GM23338 (cell line): Measurements from ENCODE around the gene AATF. TPM values are rescaled to one million over a fixed set of nuclear protein-coding genes. Genes with fewer than 3 reads are reported as not detected.

Source experiments
- ATAC-seq: fragments of 200-7000 bp; cut with Tn5 transposase; 3 replicates; pipeline ENCODE4 v1.9.1; 2020
- DNase-seq: peaks from one replicate; pipeline ENCODE4 v3.0.0-alpha.2; 2015; ENCODE audit warnings: low spot score
- H2AFZ ChIP-seq: fragments of 200-600 bp; sonication (generic); 2 replicates; pipeline ENCODE4 v1.8.0; 2016; ENCODE audit warnings: antibody characterized with exemption, mild to moderate bottlenecking, moderate library complexity
- H3F3A ChIP-seq: fragments of 200-600 bp; sonication (generic); replicated peaks from 2 replicates; pipeline ENCODE4 v1.8.0; 2017; ENCODE audit warnings: antibody characterized with exemption, mixed run types, low read depth
- H3K27ac ChIP-seq: fragments of 200-600 bp; sonication (generic); 2 replicates; pipeline ENCODE4 v1.6.1; 2016; ENCODE audit warnings: low read depth
- H3K27me3 ChIP-seq: fragments of 200-600 bp; sonication (generic); 2 replicates; pipeline ENCODE4 v1.8.0; 2016; ENCODE audit warnings: mild to moderate bottlenecking, mixed run types, moderate library complexity; ENCODE audit not compliant: insufficient read depth
- H3K36me3 ChIP-seq: fragments of 200-600 bp; sonication (generic); 2 replicates; pipeline ENCODE4 v1.8.0; 2016; ENCODE audit warnings: mild to moderate bottlenecking; ENCODE audit not compliant: insufficient read depth
- H3K4me1 ChIP-seq: fragments of 200-600 bp; sonication (generic); 2 replicates; pipeline ENCODE4 v1.8.0; 2016; ENCODE audit warnings: mild to moderate bottlenecking, moderate library complexity; ENCODE audit not compliant: insufficient read depth
- H3K4me2 ChIP-seq: fragments of 200-600 bp; sonication (generic); 2 replicates; pipeline ENCODE4 v1.7.1; 2017; ENCODE audit warnings: mixed run types
- H3K4me3 ChIP-seq: fragments of 200-600 bp; sonication (generic); 2 replicates; pipeline ENCODE4 v1.6.1; 2016; ENCODE audit warnings: mixed run types
- H3K79me2 ChIP-seq: fragments of 200-600 bp; sonication (generic); replicated peaks from 2 replicates; pipeline ENCODE4 v1.8.0; 2017; ENCODE audit warnings: mild to moderate bottlenecking; ENCODE audit not compliant: insufficient read depth
- H3K9me2 ChIP-seq: fragments of 200-600 bp; sonication (generic); 2 replicates; pipeline ENCODE4 v1.8.0; 2017; ENCODE audit not compliant: insufficient read depth
- H4K20me1 ChIP-seq: fragments of 200-600 bp; sonication (generic); replicated peaks from 2 replicates; pipeline ENCODE4 v1.8.0; 2017; ENCODE audit warnings: mild to moderate bottlenecking; ENCODE audit not compliant: insufficient read depth
- H3K27ac Mint-ChIP-seq: 2 replicates; pipeline ENCODE4 v1.8.0; 2020; ENCODE audit warnings: inconsistent platforms, mild to moderate bottlenecking, moderate library complexity, mixed read lengths
- H3K27me3 Mint-ChIP-seq: 3 replicates; pipeline ENCODE4 v1.8.0; 2022; ENCODE audit warnings: low read depth, mild to moderate bottlenecking, moderate library complexity, mixed read lengths, inconsistent platforms; ENCODE audit not compliant: insufficient read depth, poor library complexity
- H3K36me3 Mint-ChIP-seq: 3 replicates; pipeline ENCODE4 v1.8.0; 2021; ENCODE audit warnings: low read depth, mild to moderate bottlenecking, inconsistent platforms, moderate library complexity, mixed read lengths
- H3K4me1 Mint-ChIP-seq: 3 replicates; pipeline ENCODE4 v1.8.0; 2020; ENCODE audit warnings: mild to moderate bottlenecking, inconsistent platforms, mixed read lengths
- H3K4me3 Mint-ChIP-seq: 3 replicates; pipeline ENCODE4 v1.8.0; 2021; ENCODE audit warnings: moderate library complexity, mild to moderate bottlenecking, inconsistent platforms, mixed read lengths
- H3K9me3 Mint-ChIP-seq: 3 replicates; pipeline ENCODE4 v1.8.0; 2020; ENCODE audit warnings: moderate library complexity, mild to moderate bottlenecking, inconsistent platforms, mixed read lengths
- CREB1 ChIP-seq: fragments of 250-450 bp; sonication (Bioruptor Pico); IDR thresholded peaks from 2 replicates; pipeline ENCODE4 v1.5.0; 2020; ENCODE audit warnings: low read depth, mild to moderate bottlenecking, moderate library complexity
- CTCF ChIP-seq, 2 experiments: fragments of 200-600 bp in 1 of 2; sonication (generic) in 1 of 2; conservative IDR thresholded peaks; 2 replicates each; pipeline versions ENCODE4 v1.5.1 to v1.6.1; 2016 to 2017; ENCODE audit warnings: antibody characterized with exemption in 2 of 2, low read depth in 2 of 2, mild to moderate bottlenecking in 2 of 2, moderate library complexity in 1 of 2
- EZH2 ChIP-seq: fragments of 200-600 bp; sonication (generic); IDR thresholded peaks from one replicate; pipeline ENCODE4 v1.8.0; 2017; ENCODE audit warnings: antibody characterized with exemption, mild to moderate bottlenecking, low read depth; ENCODE audit not compliant: unreplicated experiment
- EZH2phosphoT487 ChIP-seq: fragments of 200-600 bp; sonication (generic); IDR thresholded peaks from one replicate; pipeline ENCODE4 v1.8.1; 2018; ENCODE audit warnings: antibody characterized with exemption; ENCODE audit not compliant: unreplicated experiment
- JUNB ChIP-seq: IDR thresholded peaks from one replicate; pipeline ENCODE4 v1.6.1; 2016; ENCODE audit warnings: antibody characterized with exemption; ENCODE audit not compliant: unreplicated experiment
- NANOG ChIP-seq: IDR thresholded peaks from 2 replicates; pipeline ENCODE4 v1.6.1; 2016; ENCODE audit warnings: antibody characterized with exemption, borderline replicate concordance
- POLR2AphosphoS5 ChIP-seq: IDR thresholded peaks from 2 replicates; pipeline ENCODE4 v1.6.1; 2016; ENCODE audit warnings: antibody characterized with exemption, low read depth
- STAT1 ChIP-seq: IDR thresholded peaks from one replicate; pipeline ENCODE4 v1.6.1; 2016; ENCODE audit warnings: antibody characterized with exemption; ENCODE audit not compliant: unreplicated experiment
- ZNF114 ChIP-seq: fragments of 250-450 bp; sonication (Bioruptor Pico); IDR thresholded peaks from 2 replicates; pipeline ENCODE4 v1.5.0; 2020; ENCODE audit warnings: mild to moderate bottlenecking, moderate library complexity
- ZNF331 ChIP-seq: fragments of 250-450 bp; sonication (Bioruptor Pico); IDR thresholded peaks from 2 replicates; pipeline ENCODE4 v1.5.0; 2020; ENCODE audit warnings: low read depth, mild to moderate bottlenecking, moderate library complexity
- ZNF462 ChIP-seq: fragments of 250-450 bp; sonication (Bioruptor Pico); IDR thresholded peaks from 2 replicates; pipeline ENCODE4 v1.5.0; 2020; ENCODE audit warnings: mild to moderate bottlenecking, moderate library complexity
- polyA plus RNA-seq: library from polyadenylated mRNA; unstranded; fragments of >200 nt; fragmentation: Nextera tagmentation; extraction: Ambion mirVana; gene quantifications from 2 replicates; pipeline ENCODE4 v1.2.1, GENCODE V29; 2016
- total RNA-seq: library from RNA; depleted of rRNA; stranded (reverse); fragments of >200 nt; shearing (Covaris generic); gene quantifications from 2 replicates; pipeline ENCODE4 v1.2.3, GENCODE V29; 2014
- TF ChIP-seq, protein P1 (sequence below): IDR thresholded peaks from 2 replicates; pipeline ENCODE4 v1.6.1; 2016; ENCODE audit warnings: antibody characterized with exemption
- TF ChIP-seq, protein P2 (sequence below): IDR thresholded peaks from one replicate; pipeline ENCODE4 v1.6.1; 2018; ENCODE audit warnings: antibody characterized with exemption; ENCODE audit not compliant: unreplicated experiment

Gene AATF
- total and polyA plus RNA-seq, 2 experiments from 2014 or later: 40.2 to 71.2 TPM

DNA sequence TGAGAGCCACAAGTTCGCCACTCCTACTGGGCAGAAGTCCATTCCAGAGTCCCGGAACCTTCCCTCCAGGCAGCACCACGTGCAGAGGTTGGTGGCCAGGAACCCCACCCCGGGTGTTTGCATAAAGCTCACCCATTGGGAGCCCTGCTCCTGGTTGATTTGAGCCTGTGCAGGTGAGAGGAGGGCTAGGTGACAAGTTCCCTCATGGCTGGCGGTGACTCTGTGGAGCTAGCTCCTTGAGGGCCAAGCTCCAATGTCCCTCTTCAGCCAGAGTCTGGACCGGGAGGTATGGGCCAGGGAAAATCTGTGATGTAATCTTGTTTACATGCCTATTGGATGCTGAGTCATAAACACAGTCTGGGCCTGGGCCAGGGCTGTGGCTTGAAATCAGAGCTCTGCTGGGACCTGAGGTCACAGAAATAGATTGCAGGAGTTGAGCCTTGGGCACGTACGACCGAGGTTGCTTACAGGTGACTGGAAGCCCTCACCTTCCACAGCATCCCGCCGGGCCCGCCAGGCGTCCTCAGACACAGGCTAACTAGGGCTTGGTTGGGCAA lies 118.9 kb downstream of the AATF start:
- no peaks in the 10 kb centered on the region for H3K9me2 ChIP-seq
- Mint-ChIP-seq H3K36me3 (peaks cover 16% of the 10 kb centered on the region; the same call in 2 of the 3 replicates), H3K9me3 (peaks cover 14% of the 10 kb centered on the region; the same call in 2 of the 3 replicates), H3K4me1 (peaks cover 53% of the 10 kb centered on the region), H3K4me3 (peak overlapping the region; percentile 52; the same call in 1 of the 3 replicates), H3K27me3 (peaks cover 10% of the 10 kb centered on the region), H3K27ac (peak overlapping the region; percentile 94)
- H3K79me2 ChIP-seq: no peaks in the 10 kb centered on the region
- H3F3A ChIP-seq: peaks cover 8% of the 10 kb centered on the region
- H3K4me1 ChIP-seq: peaks cover 52% of the 10 kb centered on the region
- peak overlapping the region; percentile 68 for H3K4me2 ChIP-seq
- peak overlapping the region; percentile 30; the same call in 1 of the 2 replicates for H3K4me3 ChIP-seq
- peak; percentile 42 for DNase-seq
- ATAC-seq: peak; percentile 17
- H2AFZ ChIP-seq: peak overlapping the region; percentile 89; the same call in 1 of the 2 replicates
- H3K36me3 ChIP-seq: no peaks in the 10 kb centered on the region
- H3K27me3 ChIP-seq: no peaks in the 10 kb centered on the region; the same call in 1 of the 2 replicates
- H4K20me1 ChIP-seq: no peaks in the 10 kb centered on the region
- TF ChIP-seq EZH2 (no peak), STAT1 (no peak), ZNF462 (CRISPR knock-in tag) (no peak), EZH2phosphoT487 (no peak), NANOG (no peak), CREB1 (no peak), JUNB (no peak), CTCF (conservative IDR thresholded peaks at IDR 0.05; ENCODE audit: low read depth in 2 of 2) (no peak), ZNF331 (no peak), ZNF114 (no peak), POLR2AphosphoS5 (no peak)
- TF ChIP-seq, protein P1, sequence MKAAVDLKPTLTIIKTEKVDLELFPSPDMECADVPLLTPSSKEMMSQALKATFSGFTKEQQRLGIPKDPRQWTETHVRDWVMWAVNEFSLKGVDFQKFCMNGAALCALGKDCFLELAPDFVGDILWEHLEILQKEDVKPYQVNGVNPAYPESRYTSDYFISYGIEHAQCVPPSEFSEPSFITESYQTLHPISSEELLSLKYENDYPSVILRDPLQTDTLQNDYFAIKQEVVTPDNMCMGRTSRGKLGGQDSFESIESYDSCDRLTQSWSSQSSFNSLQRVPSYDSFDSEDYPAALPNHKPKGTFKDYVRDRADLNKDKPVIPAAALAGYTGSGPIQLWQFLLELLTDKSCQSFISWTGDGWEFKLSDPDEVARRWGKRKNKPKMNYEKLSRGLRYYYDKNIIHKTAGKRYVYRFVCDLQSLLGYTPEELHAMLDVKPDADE: no peak
- TF ChIP-seq, protein P2, sequence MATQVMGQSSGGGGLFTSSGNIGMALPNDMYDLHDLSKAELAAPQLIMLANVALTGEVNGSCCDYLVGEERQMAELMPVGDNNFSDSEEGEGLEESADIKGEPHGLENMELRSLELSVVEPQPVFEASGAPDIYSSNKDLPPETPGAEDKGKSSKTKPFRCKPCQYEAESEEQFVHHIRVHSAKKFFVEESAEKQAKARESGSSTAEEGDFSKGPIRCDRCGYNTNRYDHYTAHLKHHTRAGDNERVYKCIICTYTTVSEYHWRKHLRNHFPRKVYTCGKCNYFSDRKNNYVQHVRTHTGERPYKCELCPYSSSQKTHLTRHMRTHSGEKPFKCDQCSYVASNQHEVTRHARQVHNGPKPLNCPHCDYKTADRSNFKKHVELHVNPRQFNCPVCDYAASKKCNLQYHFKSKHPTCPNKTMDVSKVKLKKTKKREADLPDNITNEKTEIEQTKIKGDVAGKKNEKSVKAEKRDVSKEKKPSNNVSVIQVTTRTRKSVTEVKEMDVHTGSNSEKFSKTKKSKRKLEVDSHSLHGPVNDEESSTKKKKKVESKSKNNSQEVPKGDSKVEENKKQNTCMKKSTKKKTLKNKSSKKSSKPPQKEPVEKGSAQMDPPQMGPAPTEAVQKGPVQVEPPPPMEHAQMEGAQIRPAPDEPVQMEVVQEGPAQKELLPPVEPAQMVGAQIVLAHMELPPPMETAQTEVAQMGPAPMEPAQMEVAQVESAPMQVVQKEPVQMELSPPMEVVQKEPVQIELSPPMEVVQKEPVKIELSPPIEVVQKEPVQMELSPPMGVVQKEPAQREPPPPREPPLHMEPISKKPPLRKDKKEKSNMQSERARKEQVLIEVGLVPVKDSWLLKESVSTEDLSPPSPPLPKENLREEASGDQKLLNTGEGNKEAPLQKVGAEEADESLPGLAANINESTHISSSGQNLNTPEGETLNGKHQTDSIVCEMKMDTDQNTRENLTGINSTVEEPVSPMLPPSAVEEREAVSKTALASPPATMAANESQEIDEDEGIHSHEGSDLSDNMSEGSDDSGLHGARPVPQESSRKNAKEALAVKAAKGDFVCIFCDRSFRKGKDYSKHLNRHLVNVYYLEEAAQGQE: no peak
- peak overlapping the region; percentile 56; the same call in 1 of the 2 replicates for H3K27ac ChIP-seq
